Measurements from ENCODE around the gene HOXB6.

Gene HOXB6

GRCh38 chr17:48586355-48587258, 18.2 kb downstream of the HOXB6 start:
- H3K9ac ChIP-seq (ENCODE audit: low read depth, low read length): no peak overlapping the region
- no peak overlapping the region for H3K27ac ChIP-seq (ENCODE audit: low read length)
- DNase-seq (no peak), ATAC-seq (ENCODE audit: insufficient read depth, low read depth) (no peak)
- TF ChIP-seq EZH2 (IDR thresholded peaks at IDR 0.05; ENCODE audit: borderline replicate concordance, low read depth, low read length, severe bottlenecking) (no peak), CTCF (IDR thresholded peaks at IDR 0.05; ENCODE audit: borderline replicate concordance, extremely low read depth, low read length, poor library complexity, severe bottlenecking) (no peak)
- H3K36me3 ChIP-seq (ENCODE audit: insufficient read depth, low read length): no peaks in the 10 kb centered on the region
- H3K27me3 ChIP-seq (ENCODE audit: insufficient read depth, low read length, poor library complexity): peaks cover 37% of the 10 kb centered on the region
- no peaks in the 10 kb centered on the region; the same call in 1 of the 2 replicates for H4K20me1 ChIP-seq (ENCODE audit: insufficient read depth, low read length)
- no peaks in the 10 kb centered on the region for H3K79me2 ChIP-seq (ENCODE audit: insufficient read depth, low read length)
- no peak overlapping the region for H3K4me2 ChIP-seq (ENCODE audit: insufficient read depth, low read length)
- H2AFZ ChIP-seq (ENCODE audit: low read depth, low read length): no peak overlapping the region
- no peaks in the 10 kb centered on the region for H3K9me3 ChIP-seq (ENCODE audit: insufficient read depth, low read length, severe bottlenecking)
- peaks cover 6% of the 10 kb centered on the region; the same call in 1 of the 2 replicates for H3K4me1 ChIP-seq (ENCODE audit: insufficient read depth, low read length)
- no peak overlapping the region for H3K4me3 ChIP-seq (ENCODE audit: low read depth in 1 of 2, low read length in 2 of 2)

GRCh38 chr17:48584223-48584741, 20.5 kb downstream of the HOXB6 start:
- no peaks in the 10 kb centered on the region for H3K79me2 ChIP-seq (ENCODE audit: insufficient read depth, low read length)
- no peak overlapping the region for H3K4me3 ChIP-seq (ENCODE audit: low read depth in 1 of 2, low read length in 2 of 2)
- H3K27ac ChIP-seq (ENCODE audit: low read length): no peak overlapping the region
- TF ChIP-seq CTCF (IDR thresholded peaks at IDR 0.05; ENCODE audit: borderline replicate concordance, extremely low read depth, low read length, poor library complexity, severe bottlenecking) (no peak), EZH2 (IDR thresholded peaks at IDR 0.05; ENCODE audit: borderline replicate concordance, low read depth, low read length, severe bottlenecking) (no peak)
- H3K4me1 ChIP-seq (ENCODE audit: insufficient read depth, low read length): peaks cover 6% of the 10 kb centered on the region; the same call in 1 of the 2 replicates
- DNase-seq: no peak
- no peaks in the 10 kb centered on the region for H3K36me3 ChIP-seq (ENCODE audit: insufficient read depth, low read length)
- H3K9ac ChIP-seq (ENCODE audit: low read depth, low read length): no peak overlapping the region
- H4K20me1 ChIP-seq (ENCODE audit: insufficient read depth, low read length): peaks cover 4% of the 10 kb centered on the region; the same call in 1 of the 2 replicates
- ATAC-seq (ENCODE audit: insufficient read depth, low read depth): no peak
- H3K4me2 ChIP-seq (ENCODE audit: insufficient read depth, low read length): no peak overlapping the region
- peaks cover 33% of the 10 kb centered on the region for H3K27me3 ChIP-seq (ENCODE audit: insufficient read depth, low read length, poor library complexity)
- no peaks in the 10 kb centered on the region for H3K9me3 ChIP-seq (ENCODE audit: insufficient read depth, low read length, severe bottlenecking)
- no peak overlapping the region for H2AFZ ChIP-seq (ENCODE audit: low read depth, low read length)

GRCh38 chr17:48583708-48584222, 21.0 kb downstream of the HOXB6 start:
- H3K27me3 ChIP-seq (ENCODE audit: insufficient read depth, low read length, poor library complexity): peaks cover 28% of the 10 kb centered on the region
- no peak overlapping the region for H3K4me2 ChIP-seq (ENCODE audit: insufficient read depth, low read length)
- no peaks in the 10 kb centered on the region for H3K36me3 ChIP-seq (ENCODE audit: insufficient read depth, low read length)
- no peak overlapping the region for H2AFZ ChIP-seq (ENCODE audit: low read depth, low read length)
- no peak for ATAC-seq (ENCODE audit: insufficient read depth, low read depth)
- H3K4me1 ChIP-seq (ENCODE audit: insufficient read depth, low read length): peaks cover 6% of the 10 kb centered on the region; the same call in 1 of the 2 replicates
- H3K4me3 ChIP-seq (ENCODE audit: low read depth in 1 of 2, low read length in 2 of 2): no peak overlapping the region
- H3K79me2 ChIP-seq (ENCODE audit: insufficient read depth, low read length): no peaks in the 10 kb centered on the region
- no peak overlapping the region for H3K9ac ChIP-seq (ENCODE audit: low read depth, low read length)
- no peak for TF ChIP-seq EZH2 (IDR thresholded peaks at IDR 0.05; ENCODE audit: borderline replicate concordance, low read depth, low read length, severe bottlenecking)
- TF ChIP-seq CTCF (IDR thresholded peaks at IDR 0.05; ENCODE audit: borderline replicate concordance, extremely low read depth, low read length, poor library complexity, severe bottlenecking): no peak
- no peaks in the 10 kb centered on the region for H3K9me3 ChIP-seq (ENCODE audit: insufficient read depth, low read length, severe bottlenecking)
- DNase-seq: no peak
- H3K27ac ChIP-seq (ENCODE audit: low read length): no peak overlapping the region
- H4K20me1 ChIP-seq (ENCODE audit: insufficient read depth, low read length): peaks cover 4% of the 10 kb centered on the region; the same call in 1 of the 2 replicates

Data from DND-41 (cell line).